Measurements from ENCODE around the gene NRG4.
"Not testable (repeated sequence)": the region's sequence is repeated elsewhere in the genome, so short reads cannot be mapped to it uniquely, and the experiment has no call there.

NRG4 gene

GRCh38 chr15:75994220-75994619 lies 18.0 kb downstream of the NRG4 start:
- DNase-seq (ENCODE audit: low read depth): no peak
- no peak overlapping the region for H3K4me3 ChIP-seq (ENCODE audit: low read length)
- no peak for TF ChIP-seq CTCF (IDR thresholded peaks at IDR 0.05; ENCODE audit: insufficient read depth, low read depth, low read length, missing control alignments)

GRCh38 chr15:75992897-75993296 lies 19.3 kb downstream of the NRG4 start:
- no peak for DNase-seq (ENCODE audit: low read depth)
- TF ChIP-seq CTCF (IDR thresholded peaks at IDR 0.05; ENCODE audit: insufficient read depth, low read depth, low read length, missing control alignments): no peak
- no peak overlapping the region for H3K4me3 ChIP-seq (ENCODE audit: low read length)

- no peak for TF ChIP-seq CTCF (IDR thresholded peaks at IDR 0.05; ENCODE audit: insufficient read depth, low read depth, low read length, missing control alignments)
- H3K4me3 ChIP-seq (ENCODE audit: low read length): no peak overlapping the region
Observed at GRCh38 chr15:75989875-75990274, 22.3 kb downstream of the NRG4 start.

GRCh38 chr15:75989045-75989444 lies 23.2 kb downstream of the NRG4 start:
- DNase-seq (ENCODE audit: low read depth): no peak
- no peak for TF ChIP-seq CTCF (IDR thresholded peaks at IDR 0.05; ENCODE audit: insufficient read depth, low read depth, low read length, missing control alignments)
- no peak overlapping the region for H3K4me3 ChIP-seq (ENCODE audit: low read length)

More at GRCh38 chr15:75989875-75990274, 22.3 kb downstream of the NRG4 start:
- no peak for DNase-seq (ENCODE audit: low read depth)

- DNase-seq (ENCODE audit: low read depth): no peak
- TF ChIP-seq CTCF (IDR thresholded peaks at IDR 0.05; ENCODE audit: insufficient read depth, low read depth, low read length, missing control alignments): no peak
Observed at GRCh38 chr15:75985971-75986370, 26.3 kb downstream of the NRG4 start.

GRCh38 chr15:75984706-75985105 lies 27.5 kb downstream of the NRG4 start:
- not testable (repeated sequence) for DNase-seq (ENCODE audit: low read depth); H3K4me3 ChIP-seq (ENCODE audit: low read length)

More at GRCh38 chr15:75985971-75986370, 26.3 kb downstream of the NRG4 start:
- H3K4me3 ChIP-seq (ENCODE audit: low read length): no peak overlapping the region

- no peak for TF ChIP-seq CTCF (IDR thresholded peaks at IDR 0.05; ENCODE audit: insufficient read depth, low read depth, low read length, missing control alignments)
- no peak overlapping the region for H3K4me3 ChIP-seq (ENCODE audit: low read length)
- DNase-seq (ENCODE audit: low read depth): no peak
Observed at GRCh38 chr15:75982468-75982867, 29.8 kb downstream of the NRG4 start.
